ENCODE data around the gene BRINP2.

Gene BRINP2

GRCh38 chr1:177329871-177330270 lies 159.1 kb downstream of the BRINP2 start:
- no peak for DNase-seq

All from NCI-H526 (cell line).